ENCODE data around the gene PIP4K2A.

PIP4K2A gene

GRCh38 chr10:22669163-22669711 is 45.1 kb downstream of the PIP4K2A start:
- Histone ChIP-seq H3K18ac (ENCODE audit: low read length) (no peak overlapping the region), H3K79me1 (ENCODE audit: low read depth, low read length) (no peaks in the 10 kb centered on the region)
- 100% methylated on average over 1 of the region's 13 CpGs; no CpG with 5 or more reads in 1 of the 2 donors for WGBS, 2 donors (ENCODE audit: extremely low coverage in 2 of 2, insufficient read length in 2 of 2, insufficient replicate concordance in 1 of 2)

GRCh38 chr10:22667093-22667480 is 47.3 kb downstream of the PIP4K2A start:
- H4K8ac ChIP-seq (ENCODE audit: low read depth, low read length): no peak overlapping the region
- DNase-seq (ENCODE audit: low spot score): no peak
- no peaks in the 10 kb centered on the region for H3K79me1 ChIP-seq (ENCODE audit: low read depth, low read length)
- no peak overlapping the region for H2AK5ac ChIP-seq (ENCODE audit: low read depth, low read length)
- no peaks in the 10 kb centered on the region for H3K36me3 ChIP-seq (replicated peaks in 1 of 2; ENCODE audit: control insufficient read depth in 2 of 2, insufficient read depth in 2 of 2, low read length in 2 of 2)
- H3K14ac ChIP-seq (ENCODE audit: low read length): no peak overlapping the region
- no peak overlapping the region for H3K9ac ChIP-seq (ENCODE audit: low read depth, low read length, poor library complexity)
- H3K27ac ChIP-seq (replicated peaks; ENCODE audit: low read length): no peak overlapping the region
- WGBS, 2 donors (ENCODE audit: extremely low coverage in 2 of 2, insufficient read length in 2 of 2, insufficient replicate concordance in 1 of 2): no CpG with 5 or more reads among the region's 2 CpGs
- H2BK12ac ChIP-seq (ENCODE audit: low read length): no peak overlapping the region
- H3K9me3 ChIP-seq (replicated peaks in 1 of 2; ENCODE audit: control insufficient read depth in 2 of 2, insufficient read depth in 1 of 2, low read depth in 1 of 2, low read length in 2 of 2): no peaks in the 10 kb centered on the region
- H3K4me1 ChIP-seq (ENCODE audit: control insufficient read depth in 2 of 2, insufficient read depth in 1 of 2, low read depth in 1 of 2, low read length in 2 of 2): peaks cover 7 to 10% of the 10 kb centered on the region in 2 donors
- H2BK5ac ChIP-seq (ENCODE audit: low read length): no peak overlapping the region
- H3K4me2 ChIP-seq (ENCODE audit: insufficient read depth, low read length, poor library complexity, severe bottlenecking): no peak overlapping the region
- H3K23ac ChIP-seq (ENCODE audit: low read depth, low read length, poor library complexity): no peak overlapping the region
- no peak overlapping the region for H4K91ac ChIP-seq (ENCODE audit: low read depth, low read length, poor library complexity)
- H2BK120ac ChIP-seq (ENCODE audit: low read depth, low read length): no peak overlapping the region
- no peak overlapping the region for H2BK15ac ChIP-seq (ENCODE audit: low read length)
- no peak overlapping the region for H3K4me3 ChIP-seq (ENCODE audit: low read length in 2 of 2)
- no peaks in the 10 kb centered on the region for H3K27me3 ChIP-seq (ENCODE audit: control insufficient read depth in 3 of 3, insufficient read depth in 3 of 3, low read depth in 1 of 3, low read length in 3 of 3)
- H3K4ac ChIP-seq (ENCODE audit: low read length): no peak overlapping the region
- no peak overlapping the region for H2AFZ ChIP-seq (ENCODE audit: low read length)
- no peak overlapping the region for H3K18ac ChIP-seq (ENCODE audit: low read length)

More at GRCh38 chr10:22669163-22669711, 45.1 kb downstream of the PIP4K2A start:
- H3K4me3 ChIP-seq (ENCODE audit: low read length in 2 of 2): no peak overlapping the region
- H2BK120ac ChIP-seq (ENCODE audit: low read depth, low read length): no peak overlapping the region
- no peak overlapping the region for H2BK12ac ChIP-seq (ENCODE audit: low read length)
- no peak overlapping the region for H4K91ac ChIP-seq (ENCODE audit: low read depth, low read length, poor library complexity)
- DNase-seq (ENCODE audit: low spot score): no peak
- H3K9ac ChIP-seq (ENCODE audit: low read depth, low read length, poor library complexity): no peak overlapping the region
- H3K4me1 ChIP-seq (ENCODE audit: control insufficient read depth in 2 of 2, insufficient read depth in 1 of 2, low read depth in 1 of 2, low read length in 2 of 2): peaks cover 4 to 19% of the 10 kb centered on the region in 2 donors
- no peak overlapping the region for H2AK5ac ChIP-seq (ENCODE audit: low read depth, low read length)
- no peak overlapping the region for H3K23ac ChIP-seq (ENCODE audit: low read depth, low read length, poor library complexity)
- no peak overlapping the region for H3K4me2 ChIP-seq (ENCODE audit: insufficient read depth, low read length, poor library complexity, severe bottlenecking)
- H3K27me3 ChIP-seq (ENCODE audit: control insufficient read depth in 3 of 3, insufficient read depth in 3 of 3, low read depth in 1 of 3, low read length in 3 of 3): no peaks in the 10 kb centered on the region
- no peak overlapping the region for H3K27ac ChIP-seq (replicated peaks; ENCODE audit: low read length)
- H3K14ac ChIP-seq (ENCODE audit: low read length): no peak overlapping the region
- H2AFZ ChIP-seq (ENCODE audit: low read length): no peak overlapping the region
- H3K4ac ChIP-seq (ENCODE audit: low read length): no peak overlapping the region
- no peaks in the 10 kb centered on the region for H3K9me3 ChIP-seq (replicated peaks in 1 of 2; ENCODE audit: control insufficient read depth in 2 of 2, insufficient read depth in 1 of 2, low read depth in 1 of 2, low read length in 2 of 2)
- no peaks in the 10 kb centered on the region for H3K36me3 ChIP-seq (replicated peaks in 1 of 2; ENCODE audit: control insufficient read depth in 2 of 2, insufficient read depth in 2 of 2, low read length in 2 of 2)
- no peak overlapping the region for H4K8ac ChIP-seq (ENCODE audit: low read depth, low read length)
- H2BK5ac ChIP-seq (ENCODE audit: low read length): no peak overlapping the region
- H2BK15ac ChIP-seq (ENCODE audit: low read length): no peak overlapping the region

DNA sequence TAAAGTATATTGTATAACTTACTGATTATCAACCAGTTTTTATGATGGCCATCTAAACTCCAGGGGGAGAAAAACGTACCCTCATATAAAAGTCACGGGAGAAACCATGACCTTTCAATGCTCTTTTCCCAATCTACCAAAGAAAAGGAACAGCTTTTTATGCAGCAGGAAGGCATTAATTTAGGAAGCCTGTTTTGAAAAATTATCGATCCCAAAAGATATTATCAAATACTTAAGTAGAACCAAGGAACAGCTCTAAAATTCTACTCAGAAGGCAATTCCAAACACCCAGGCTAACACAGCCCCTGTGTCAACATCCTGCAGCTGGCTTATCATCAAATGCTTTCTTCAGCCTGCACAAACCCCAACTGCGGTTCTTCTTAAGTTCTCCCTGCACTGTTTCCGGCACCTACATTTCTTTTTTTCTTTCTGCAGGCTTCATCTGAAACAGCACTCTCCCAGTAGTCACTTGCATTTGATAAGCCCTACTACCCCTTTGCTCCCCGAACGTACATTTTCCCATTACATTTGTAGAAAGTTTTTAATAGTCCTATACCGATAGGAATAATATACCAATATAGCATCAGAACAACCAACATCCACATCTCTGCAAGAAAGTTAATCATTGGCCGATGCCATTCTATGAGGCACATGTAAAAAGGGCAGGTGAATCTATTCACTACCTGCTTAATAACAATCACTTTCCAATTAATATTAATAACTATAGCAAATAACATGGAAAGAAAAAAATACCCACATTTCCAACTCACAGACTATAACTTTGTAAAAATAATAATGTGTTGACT is 47.9 kb downstream of the PIP4K2A start:
- Histone ChIP-seq H3K4ac (ENCODE audit: low read length) (no peak overlapping the region), H4K91ac (ENCODE audit: low read depth, low read length, poor library complexity) (no peak overlapping the region), H4K8ac (ENCODE audit: low read depth, low read length) (no peak overlapping the region), H2AK5ac (ENCODE audit: low read depth, low read length) (no peak overlapping the region), H2BK12ac (ENCODE audit: low read length) (no peak overlapping the region), H2BK5ac (ENCODE audit: low read length) (no peak overlapping the region), H3K27ac (replicated peaks; ENCODE audit: low read length) (no peak overlapping the region), H3K27me3 (ENCODE audit: control insufficient read depth in 3 of 3, insufficient read depth in 3 of 3, low read depth in 1 of 3, low read length in 3 of 3) (no peaks in the 10 kb centered on the region), H3K4me3 (ENCODE audit: low read length in 2 of 2) (no peak overlapping the region), H3K9me3 (replicated peaks in 1 of 2; ENCODE audit: control insufficient read depth in 2 of 2, insufficient read depth in 1 of 2, low read depth in 1 of 2, low read length in 2 of 2) (no peaks in the 10 kb centered on the region), H3K4me2 (ENCODE audit: insufficient read depth, low read length, poor library complexity, severe bottlenecking) (no peak overlapping the region), H3K14ac (ENCODE audit: low read length) (no peak overlapping the region), H3K4me1 (ENCODE audit: control insufficient read depth in 2 of 2, insufficient read depth in 1 of 2, low read depth in 1 of 2, low read length in 2 of 2) (peaks cover 6 to 7% of the 10 kb centered on the region in 2 donors), H3K79me1 (ENCODE audit: low read depth, low read length) (no peaks in the 10 kb centered on the region), H3K9ac (ENCODE audit: low read depth, low read length, poor library complexity) (no peak overlapping the region), H2BK15ac (ENCODE audit: low read length) (no peak overlapping the region), H3K23ac (ENCODE audit: low read depth, low read length, poor library complexity) (no peak overlapping the region), H2BK120ac (ENCODE audit: low read depth, low read length) (no peak overlapping the region), H3K18ac (ENCODE audit: low read length) (no peak overlapping the region), H3K36me3 (replicated peaks in 1 of 2; ENCODE audit: control insufficient read depth in 2 of 2, insufficient read depth in 2 of 2, low read length in 2 of 2) (no peaks in the 10 kb centered on the region), H2AFZ (ENCODE audit: low read length) (no peak overlapping the region)
- WGBS, 2 donors (ENCODE audit: extremely low coverage in 2 of 2, insufficient read length in 2 of 2, insufficient replicate concordance in 1 of 2): no CpG with 5 or more reads among the region's 9 CpGs
- DNase-seq (ENCODE audit: low spot score): no peak

DNA sequence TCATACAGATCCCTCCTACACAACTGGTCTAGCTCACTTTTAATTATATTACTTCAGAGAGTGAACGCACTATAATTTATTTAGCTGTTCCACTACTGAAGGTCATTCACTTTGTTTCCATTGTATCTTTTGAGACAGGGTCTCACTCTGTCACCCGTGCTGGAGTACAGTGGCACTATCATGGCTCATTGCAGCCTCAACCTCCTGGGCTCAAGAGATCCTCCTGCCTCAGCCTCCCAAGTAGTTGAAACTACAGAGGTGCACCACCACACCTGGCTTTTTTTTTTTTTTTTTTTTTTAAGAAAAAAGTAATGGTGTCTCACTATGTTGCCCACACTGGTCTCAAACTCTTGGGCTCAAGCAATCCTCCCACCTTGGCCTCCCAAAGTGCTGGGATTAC is 49.0 kb downstream of the PIP4K2A start:
- Histone ChIP-seq H3K18ac (ENCODE audit: low read length) (no peak overlapping the region), H2BK15ac (ENCODE audit: low read length) (no peak overlapping the region), H3K4me1 (ENCODE audit: control insufficient read depth in 2 of 2, insufficient read depth in 1 of 2, low read depth in 1 of 2, low read length in 2 of 2) (peaks cover 4 to 5% of the 10 kb centered on the region in 2 donors), H4K91ac (ENCODE audit: low read depth, low read length, poor library complexity) (no peak overlapping the region), H2BK120ac (ENCODE audit: low read depth, low read length) (no peak overlapping the region), H4K8ac (ENCODE audit: low read depth, low read length) (no peak overlapping the region), H2BK5ac (ENCODE audit: low read length) (no peak overlapping the region), H3K4me3 (ENCODE audit: low read length in 2 of 2) (no peak overlapping the region), H2AFZ (ENCODE audit: low read length) (no peak overlapping the region), H3K14ac (ENCODE audit: low read length) (no peak overlapping the region), H2AK5ac (ENCODE audit: low read depth, low read length) (no peak overlapping the region), H3K27ac (replicated peaks; ENCODE audit: low read length) (no peak overlapping the region), H3K79me1 (ENCODE audit: low read depth, low read length) (no peaks in the 10 kb centered on the region), H2BK12ac (ENCODE audit: low read length) (no peak overlapping the region), H3K36me3 (replicated peaks in 1 of 2; ENCODE audit: control insufficient read depth in 2 of 2, insufficient read depth in 2 of 2, low read length in 2 of 2) (no peaks in the 10 kb centered on the region), H3K23ac (ENCODE audit: low read depth, low read length, poor library complexity) (no peak overlapping the region), H3K4ac (ENCODE audit: low read length) (no peak overlapping the region), H3K9me3 (replicated peaks in 1 of 2; ENCODE audit: control insufficient read depth in 2 of 2, insufficient read depth in 1 of 2, low read depth in 1 of 2, low read length in 2 of 2) (no peaks in the 10 kb centered on the region), H3K27me3 (ENCODE audit: control insufficient read depth in 3 of 3, insufficient read depth in 3 of 3, low read depth in 1 of 3, low read length in 3 of 3) (no peaks in the 10 kb centered on the region), H3K4me2 (ENCODE audit: insufficient read depth, low read length, poor library complexity, severe bottlenecking) (no peak overlapping the region), H3K9ac (ENCODE audit: low read depth, low read length, poor library complexity) (no peak overlapping the region)
- no peak for DNase-seq (ENCODE audit: low spot score)
- no CpG with 5 or more reads among the region's 2 CpGs for WGBS, 2 donors (ENCODE audit: extremely low coverage in 2 of 2, insufficient read length in 2 of 2, insufficient replicate concordance in 1 of 2)
